ENCODE results near the gene ACP5.

DNA sequence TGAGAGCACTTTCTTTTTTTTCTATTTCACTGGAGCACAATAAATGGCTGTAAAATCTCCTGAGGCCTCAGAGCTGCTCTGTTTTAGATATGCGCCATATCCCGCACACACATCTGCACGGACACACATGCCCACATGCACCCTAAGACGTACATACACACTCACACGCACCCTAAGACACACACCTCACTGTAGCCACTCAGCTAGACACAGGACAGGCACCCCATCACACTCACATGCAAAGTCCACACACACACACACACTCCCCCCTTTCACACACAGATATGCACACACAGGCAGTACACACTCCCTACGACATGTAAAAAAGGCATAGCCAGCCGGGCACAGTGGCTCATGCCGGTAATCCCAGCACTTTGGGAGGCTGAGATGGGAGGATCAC is 27.2 kb downstream of the ACP5 start:
- TF ChIP-seq, protein P1, sequence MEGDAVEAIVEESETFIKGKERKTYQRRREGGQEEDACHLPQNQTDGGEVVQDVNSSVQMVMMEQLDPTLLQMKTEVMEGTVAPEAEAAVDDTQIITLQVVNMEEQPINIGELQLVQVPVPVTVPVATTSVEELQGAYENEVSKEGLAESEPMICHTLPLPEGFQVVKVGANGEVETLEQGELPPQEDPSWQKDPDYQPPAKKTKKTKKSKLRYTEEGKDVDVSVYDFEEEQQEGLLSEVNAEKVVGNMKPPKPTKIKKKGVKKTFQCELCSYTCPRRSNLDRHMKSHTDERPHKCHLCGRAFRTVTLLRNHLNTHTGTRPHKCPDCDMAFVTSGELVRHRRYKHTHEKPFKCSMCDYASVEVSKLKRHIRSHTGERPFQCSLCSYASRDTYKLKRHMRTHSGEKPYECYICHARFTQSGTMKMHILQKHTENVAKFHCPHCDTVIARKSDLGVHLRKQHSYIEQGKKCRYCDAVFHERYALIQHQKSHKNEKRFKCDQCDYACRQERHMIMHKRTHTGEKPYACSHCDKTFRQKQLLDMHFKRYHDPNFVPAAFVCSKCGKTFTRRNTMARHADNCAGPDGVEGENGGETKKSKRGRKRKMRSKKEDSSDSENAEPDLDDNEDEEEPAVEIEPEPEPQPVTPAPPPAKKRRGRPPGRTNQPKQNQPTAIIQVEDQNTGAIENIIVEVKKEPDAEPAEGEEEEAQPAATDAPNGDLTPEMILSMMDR (IDR thresholded peaks at IDR 0.05): no peak
- no peak for TF ChIP-seq POLR2A (IDR thresholded peaks at IDR 0.05)

Measured in testis (tissue), 2 donors.